HG03558 (cell line): ENCODE measurements around the gene N4BP3.
"Not testable (repeated sequence)": the region's sequence is repeated elsewhere in the genome, so short reads cannot be mapped to it uniquely, and the experiment has no call there.

Experiments used
- ATAC-seq: cut with Tn5 transposase; IDR thresholded peaks from one replicate; pipeline ENCODE4 v1.9.1; 2021; ENCODE audit warnings: moderate number of reproducible peaks; ENCODE audit not compliant: unreplicated experiment; ENCODE audit errors: extremely low read depth

The N4BP3 gene

DNA sequence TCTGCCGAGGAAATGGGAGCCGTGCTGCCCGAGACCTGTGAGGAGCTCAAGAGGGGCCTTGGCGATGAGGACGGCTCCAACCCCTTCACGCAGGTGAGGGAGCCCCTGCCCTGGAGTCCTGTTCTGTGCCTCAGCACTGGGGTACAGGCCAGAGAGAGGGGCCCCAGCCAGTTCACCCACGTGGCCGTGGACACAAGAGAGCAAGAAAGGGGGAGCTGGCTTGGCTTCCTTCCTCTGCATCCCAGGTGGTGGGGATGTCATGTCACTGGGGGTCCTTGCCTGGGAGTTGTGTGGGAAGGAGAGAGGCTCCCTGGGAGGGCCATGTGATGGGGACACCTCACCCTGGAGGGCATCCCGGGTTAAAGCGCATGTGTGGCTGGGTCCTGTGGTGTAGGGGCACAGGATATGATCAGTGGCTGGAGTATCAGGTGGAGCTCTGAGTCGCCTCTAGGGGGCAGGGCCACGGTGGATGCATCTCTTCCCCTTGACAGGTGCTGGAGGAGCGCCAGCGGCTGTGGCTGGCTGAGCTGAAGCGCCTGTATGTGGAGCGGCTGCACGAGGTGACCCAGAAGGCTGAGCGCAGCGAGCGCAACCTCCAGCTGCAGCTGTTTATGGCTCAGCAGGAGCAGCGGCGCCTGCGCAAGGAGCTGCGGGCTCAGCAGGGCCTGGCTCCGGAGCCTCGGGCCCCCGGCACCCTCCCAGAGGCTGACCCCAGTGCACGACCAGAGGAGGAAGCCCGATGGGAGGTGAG is 7.5 kb downstream of the N4BP3 start:
- peak; percentile 66 for ATAC-seq

DNA sequence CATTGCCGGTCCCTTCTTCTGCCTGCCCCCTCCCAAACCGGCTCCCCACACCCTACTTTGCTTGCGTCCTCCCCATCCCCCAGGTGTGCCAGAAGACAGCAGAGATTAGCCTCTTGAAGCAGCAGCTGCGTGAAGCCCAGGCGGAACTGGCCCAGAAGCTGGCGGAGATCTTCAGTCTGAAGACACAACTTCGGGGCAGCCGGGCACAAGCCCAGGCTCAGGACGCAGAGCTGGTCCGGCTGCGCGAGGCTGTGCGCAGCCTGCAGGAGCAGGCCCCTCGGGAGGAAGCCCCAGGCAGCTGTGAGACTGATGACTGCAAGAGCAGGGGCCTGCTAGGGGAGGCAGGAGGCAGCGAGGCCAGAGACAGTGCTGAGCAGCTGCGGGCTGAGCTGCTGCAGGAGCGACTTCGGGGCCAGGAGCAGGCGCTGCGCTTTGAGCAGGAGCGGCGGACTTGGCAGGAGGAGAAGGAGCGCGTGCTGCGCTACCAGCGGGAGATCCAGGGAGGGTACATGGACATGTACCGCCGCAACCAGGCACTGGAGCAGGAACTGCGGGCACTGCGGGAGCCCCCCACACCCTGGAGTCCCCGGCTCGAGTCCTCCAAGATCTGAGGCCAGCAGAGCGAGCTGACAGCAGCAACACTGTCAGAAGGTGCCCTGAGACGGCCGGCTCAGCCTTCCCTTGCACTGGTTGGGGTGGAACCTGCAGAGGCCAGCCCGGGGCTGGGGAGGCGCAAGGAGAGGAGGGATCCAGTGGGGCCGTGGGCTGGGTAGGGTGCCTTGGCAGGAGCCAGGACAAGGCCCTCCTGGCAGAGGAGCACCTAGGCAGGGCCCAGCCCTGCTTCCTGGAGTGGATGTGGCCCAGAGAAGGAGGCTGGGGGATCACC is 8.3 kb downstream of the N4BP3 start:
- no peak for ATAC-seq

DNA sequence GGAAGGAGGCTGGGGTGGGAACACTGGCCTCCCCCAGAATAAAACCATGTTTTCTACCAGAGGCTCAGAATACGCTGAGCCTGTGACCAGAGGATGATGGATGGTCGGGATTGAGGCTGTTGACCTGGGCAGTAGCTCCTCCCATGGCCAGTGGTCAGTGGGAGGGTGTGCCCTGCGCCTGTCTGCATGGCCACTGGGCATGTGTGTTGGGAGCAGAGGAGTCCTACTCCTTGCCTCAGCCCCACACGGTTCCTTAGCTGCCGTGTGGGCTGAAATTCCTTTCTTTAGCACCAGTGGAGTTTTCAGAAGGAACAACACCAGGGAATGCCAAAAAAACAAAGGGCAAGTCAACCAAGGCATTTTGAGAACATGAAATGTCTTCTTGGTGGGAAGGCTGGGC is 9.0 kb downstream of the N4BP3 start:
- ATAC-seq: no peak

DNA sequence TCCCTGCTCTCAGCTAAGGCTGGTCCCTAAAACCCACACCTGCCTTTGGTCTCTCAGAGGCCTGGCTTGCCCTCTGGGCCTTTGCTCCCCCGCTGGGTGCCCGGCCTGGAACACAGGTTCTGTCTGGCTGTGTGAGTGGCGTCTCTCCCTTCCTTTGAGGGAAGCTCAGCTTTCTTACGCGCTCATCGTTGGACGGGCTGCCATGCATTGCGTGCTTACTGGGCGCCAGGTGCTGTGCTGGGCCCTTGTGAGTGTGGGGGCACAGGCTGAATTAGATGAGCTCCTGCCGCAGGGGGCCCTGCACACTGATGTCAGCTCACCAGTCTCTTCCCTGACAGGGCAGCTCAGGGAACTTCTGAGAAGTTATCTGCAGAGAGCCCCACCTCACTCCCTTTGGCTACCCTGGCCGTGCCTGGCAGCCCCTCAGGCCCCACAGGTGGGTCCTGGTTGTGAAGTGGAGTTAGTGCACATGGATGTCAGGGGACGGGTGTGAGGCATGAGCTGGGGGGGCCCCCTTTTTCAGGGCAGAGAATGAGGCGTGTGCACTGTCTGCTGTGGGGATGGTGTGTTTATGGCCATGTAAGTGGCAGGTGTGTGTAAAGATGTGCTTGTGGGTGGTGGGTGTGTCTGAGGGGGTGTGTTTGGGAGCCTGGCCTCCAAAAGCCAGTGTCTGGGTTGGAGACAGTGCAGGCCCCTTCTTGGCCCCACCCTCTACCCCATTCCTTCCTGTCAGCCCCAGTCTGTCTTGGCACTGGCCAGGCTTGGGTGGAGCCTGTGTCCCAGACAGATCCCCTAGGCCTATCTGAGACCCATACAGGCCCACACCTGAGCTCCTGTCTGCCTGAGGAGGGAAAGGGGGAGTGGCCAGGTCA is 10.0 kb downstream of the N4BP3 start:
- ATAC-seq: no peak

DNA sequence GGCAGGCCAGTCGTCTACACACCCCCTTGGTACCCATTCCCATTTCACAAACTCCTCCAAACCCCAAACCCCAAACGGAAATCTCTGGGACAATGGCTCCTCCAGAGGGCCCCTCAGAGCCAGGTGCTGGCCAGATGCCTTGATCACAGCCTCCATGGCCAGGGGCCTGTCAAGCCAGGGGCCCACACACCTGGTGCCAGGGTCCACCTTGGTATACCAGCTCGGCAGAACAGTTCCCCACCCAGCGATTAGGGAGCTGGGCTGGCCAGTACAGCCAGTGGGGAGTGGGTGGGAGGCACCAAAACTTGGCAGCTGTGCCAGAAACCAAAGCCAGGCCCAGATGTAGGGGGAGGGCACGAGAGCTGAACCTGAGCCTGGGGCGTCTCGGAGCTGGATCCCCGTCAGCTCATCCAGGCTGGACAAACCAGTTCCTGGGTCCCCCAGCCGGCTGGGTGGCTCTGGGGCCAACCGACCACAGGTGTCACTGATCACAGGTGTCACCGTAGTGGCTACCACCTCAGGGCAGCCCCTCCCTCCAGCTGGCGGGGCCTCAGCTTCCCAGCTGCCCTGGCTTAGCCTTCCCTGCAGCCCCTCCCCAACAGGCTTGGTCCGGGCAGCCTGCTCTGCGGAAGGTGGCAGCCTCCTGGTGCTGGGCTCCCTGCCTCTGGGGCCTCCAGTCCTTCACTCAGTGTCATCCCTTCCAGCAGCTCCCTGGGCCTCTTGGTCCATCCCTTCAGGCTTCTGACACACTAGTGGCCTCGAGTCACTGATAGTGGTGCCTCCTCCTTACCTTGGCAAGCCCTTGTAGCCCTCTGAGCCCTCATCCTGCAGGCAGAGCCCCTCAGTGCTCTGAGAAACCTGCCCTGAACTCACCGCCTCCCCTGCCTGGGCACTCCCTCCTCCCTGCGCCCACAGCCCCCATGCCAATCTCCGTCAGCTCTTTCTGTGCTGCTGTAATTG is 10.9 kb downstream of the N4BP3 start:
- no peak for ATAC-seq

DNA sequence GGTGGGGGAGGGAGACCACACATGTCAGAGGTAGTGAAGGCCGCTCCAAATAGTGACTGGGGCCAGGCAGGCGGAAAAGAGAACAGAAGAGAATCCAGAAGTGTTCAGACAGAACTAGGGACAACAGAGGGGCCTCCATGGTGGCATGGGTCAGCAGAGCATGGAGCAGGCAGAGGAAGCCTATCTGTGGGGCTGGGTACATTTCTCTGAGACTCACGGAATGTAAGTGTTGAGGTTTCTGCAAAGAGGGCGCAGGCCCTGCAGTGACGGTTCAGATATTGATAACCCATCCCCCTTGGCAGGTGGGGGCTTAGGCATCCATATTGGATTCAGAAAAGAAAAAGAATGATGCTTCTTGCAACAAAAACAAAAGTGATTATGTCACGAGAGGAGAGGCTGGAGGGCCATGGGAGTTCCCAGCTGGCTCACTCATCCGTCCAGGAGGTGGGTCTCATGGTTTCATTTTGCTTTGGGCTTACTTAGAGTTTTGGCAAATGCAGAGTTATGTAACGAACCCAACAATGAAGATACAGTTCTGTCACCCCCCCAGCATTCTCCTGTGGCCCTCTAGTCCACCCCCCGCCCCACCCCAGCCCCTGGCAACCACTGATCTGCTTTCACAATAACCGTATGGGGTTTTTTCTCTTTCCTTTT is 12.0 kb downstream of the N4BP3 start:
- ATAC-seq: no peak

DNA sequence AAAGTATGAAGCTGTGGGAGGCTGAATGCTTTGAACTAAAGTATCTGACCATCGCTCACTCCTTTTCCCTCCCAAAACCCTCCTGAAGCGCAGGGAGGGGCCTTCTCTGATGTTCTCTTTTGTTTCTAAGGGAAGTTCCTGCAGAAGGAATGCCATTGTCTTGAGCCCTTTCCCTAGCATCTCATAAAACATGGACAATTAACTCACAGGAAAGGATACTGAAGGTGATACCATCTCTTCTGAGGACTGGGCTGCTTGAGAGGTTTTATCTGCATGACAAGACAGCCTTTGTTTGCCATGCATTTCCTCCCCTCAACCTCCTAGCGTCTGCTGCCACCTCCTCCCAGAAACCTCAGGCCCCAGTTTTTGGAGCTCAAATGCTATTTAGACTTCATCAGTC is 13.2 kb downstream of the N4BP3 start:
- ATAC-seq: no peak

DNA sequence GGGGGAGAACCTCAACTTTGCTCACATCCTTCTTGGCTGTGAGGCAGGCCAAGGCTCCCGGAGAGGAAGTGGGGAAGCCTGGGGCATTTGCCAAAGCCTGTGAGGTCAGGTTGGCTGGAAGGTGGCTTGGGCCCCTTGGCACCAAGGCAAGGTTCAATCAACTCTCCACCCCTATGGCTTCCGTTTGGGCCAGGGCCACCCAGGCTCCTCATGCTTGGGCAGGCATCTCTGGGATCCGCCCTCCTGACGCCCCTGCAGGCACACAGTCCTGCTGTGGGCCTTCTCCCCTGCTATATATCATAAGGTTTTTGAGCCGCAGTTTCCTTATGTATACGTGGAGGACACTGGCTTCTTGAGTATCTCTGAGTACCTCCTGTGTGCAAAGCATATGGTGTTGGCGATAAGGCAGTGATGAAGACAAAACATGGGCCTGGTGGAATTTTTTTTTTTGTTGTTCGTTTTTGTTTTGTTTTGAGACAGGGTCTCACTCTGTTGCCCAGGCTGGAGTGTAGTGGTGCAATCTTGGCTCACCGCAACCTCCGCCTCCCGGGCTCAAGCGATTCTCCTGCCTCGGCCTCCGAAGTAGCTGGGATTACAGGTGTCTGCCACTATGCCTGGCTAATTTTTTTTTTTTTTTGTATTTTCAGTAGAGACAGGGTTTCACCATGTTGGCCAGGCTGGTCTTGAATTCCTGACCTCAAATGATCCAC is 14.1 kb downstream of the N4BP3 start:
- ATAC-seq: not testable (repeated sequence)

DNA sequence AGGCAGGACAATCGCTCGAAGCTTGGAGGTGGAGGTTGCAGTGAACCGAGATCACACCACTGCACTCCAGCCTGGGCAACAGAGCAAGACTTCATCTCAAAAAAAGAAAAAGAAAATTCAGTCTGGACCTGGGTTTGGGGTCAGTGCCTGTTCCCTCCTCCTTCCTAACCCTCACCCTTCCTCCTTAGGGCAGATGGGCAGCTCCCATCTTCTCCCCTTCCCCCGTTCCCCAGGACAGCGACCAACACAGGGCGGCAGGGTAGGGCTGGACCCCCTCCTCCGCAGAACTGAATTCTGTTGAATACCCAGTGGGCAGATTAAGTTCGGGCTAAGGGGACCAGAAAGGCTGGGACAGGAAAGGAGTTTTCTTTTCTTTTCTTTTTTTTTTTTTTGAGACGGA is 16.0 kb downstream of the N4BP3 start:
- ATAC-seq: no peak

DNA sequence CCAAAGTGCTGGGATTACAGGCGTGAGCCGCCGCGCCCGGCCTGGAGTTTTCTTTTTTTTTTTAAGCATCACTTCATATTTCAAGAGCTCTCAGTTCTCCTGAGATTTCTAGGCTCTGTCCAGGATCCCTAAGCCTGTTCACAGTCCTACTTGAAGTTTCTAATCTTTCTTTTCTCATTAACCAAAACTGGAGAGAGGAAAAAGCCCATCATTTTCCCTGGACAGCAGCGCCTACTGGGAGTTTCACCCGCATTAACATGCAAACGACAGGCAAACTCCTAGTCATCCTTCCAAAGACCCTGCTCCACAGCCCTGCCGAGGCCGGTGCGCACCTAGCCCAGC is 16.9 kb downstream of the N4BP3 start:
- ATAC-seq: not testable (repeated sequence)

DNA sequence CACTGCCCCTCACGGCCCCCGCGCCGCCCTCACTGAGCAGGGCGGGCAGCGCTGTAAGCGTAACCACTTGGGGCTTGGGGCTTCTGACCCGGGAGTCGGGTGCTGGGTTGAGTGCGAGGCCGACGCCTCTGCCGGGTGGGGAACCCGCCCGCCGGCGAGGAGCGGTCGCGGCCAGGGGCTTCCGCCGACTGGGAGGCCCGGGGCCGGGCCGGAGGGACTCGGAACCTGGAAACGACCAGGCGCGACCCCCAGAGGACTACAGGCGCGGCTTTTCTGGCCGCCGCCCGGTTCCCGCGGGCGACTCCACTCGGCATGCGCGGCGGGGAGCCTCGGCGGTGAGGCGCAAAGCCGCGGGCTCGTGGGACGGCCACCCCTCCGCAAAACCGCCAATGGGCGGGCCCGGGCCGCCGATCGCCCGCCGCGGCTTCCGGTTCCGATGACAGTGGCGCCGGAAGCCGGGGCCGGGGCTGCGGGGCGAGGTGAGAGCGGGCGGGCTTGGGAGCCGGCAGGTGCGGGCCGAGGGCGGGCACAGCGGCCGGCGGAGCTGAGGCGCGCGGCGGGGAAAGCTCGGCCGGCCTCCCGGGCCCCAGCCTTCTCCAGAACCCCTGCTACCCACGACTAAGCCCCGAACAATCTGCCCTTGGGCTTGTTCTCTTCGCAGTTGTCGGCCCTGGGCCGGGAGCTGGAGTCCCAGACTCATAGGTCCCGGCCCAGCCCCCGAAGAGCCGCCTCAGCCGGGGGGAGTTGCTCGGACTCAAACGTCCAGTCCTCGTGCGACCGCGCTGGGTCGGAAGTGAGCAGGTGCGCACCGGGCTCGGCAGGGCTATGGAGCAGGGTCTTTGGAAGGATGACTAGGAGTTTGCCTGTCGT is 17.5 kb downstream of the N4BP3 start, which contains the start of gene RMND5B:
TSS of gene RMND5B (plus strand) at position 439 of the 870 bp plus-strand sequence. CDS start 7,106 bp downstream, outside the sequence.
- peak; percentile 60 for ATAC-seq

DNA sequence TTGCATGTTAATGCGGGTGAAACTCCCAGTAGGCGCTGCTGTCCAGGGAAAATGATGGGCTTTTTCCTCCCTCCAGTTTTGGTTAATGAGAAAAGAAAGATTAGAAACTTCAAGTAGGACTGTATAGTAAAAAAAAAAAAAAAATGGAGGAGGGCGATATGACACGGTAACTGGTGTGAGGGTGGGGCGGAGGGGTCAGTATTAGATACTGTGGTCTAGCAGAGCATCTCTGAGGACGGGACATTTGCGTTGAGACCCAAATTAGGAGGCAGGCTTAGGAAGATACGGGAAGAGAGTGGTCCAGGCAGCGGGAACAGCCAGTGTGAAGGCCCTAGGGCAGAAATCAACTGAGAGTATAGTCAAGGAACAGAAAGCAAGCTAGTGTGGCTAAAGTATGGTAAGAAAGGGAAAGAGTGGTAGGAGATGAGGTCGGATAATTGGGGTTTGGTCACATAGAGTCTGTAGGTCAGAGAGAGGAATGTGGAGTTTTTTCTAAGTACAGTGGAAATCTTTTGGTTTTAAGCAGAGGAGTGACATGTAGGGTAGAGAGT is 18.2 kb downstream of the N4BP3 start:
- ATAC-seq: no peak

DNA sequence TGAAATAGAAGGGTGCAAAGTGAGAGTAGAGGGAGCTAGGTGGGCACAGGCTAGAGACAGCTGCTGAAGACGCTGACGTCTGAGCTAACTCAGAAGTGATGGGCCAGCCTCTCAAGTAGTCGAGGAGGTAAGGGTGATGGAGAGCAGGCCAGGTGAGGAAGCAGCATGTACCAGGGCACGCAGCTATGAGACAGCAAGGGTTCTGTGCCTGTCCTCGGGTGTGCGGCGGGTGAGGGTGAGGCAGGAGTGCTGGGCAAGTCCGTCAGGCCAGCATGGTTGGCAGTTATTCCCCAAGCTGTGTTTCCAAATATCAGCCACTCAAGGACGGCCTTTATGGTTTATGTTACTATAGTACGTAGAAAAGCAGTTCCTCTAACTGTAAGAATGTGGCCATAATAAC is 23.7 kb downstream of the N4BP3 start:
- ATAC-seq: no peak

DNA sequence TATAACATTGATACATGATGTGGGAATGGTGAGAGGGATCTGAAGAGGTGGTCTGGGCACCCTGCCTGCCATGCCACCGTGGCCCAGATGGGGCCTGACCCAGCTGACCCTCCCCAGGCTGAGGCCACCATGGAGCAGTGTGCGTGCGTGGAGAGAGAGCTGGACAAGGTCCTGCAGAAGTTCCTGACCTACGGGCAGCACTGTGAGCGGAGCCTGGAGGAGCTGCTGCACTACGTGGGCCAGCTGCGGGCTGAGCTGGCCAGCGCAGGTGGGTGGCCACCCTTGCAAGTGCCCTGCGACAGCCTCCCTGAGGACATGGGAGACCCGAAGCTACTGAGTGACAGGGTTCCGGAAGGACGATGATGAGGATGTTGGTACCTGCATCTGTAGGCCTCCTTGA is 24.7 kb downstream of the N4BP3 start:
- no peak for ATAC-seq

DNA sequence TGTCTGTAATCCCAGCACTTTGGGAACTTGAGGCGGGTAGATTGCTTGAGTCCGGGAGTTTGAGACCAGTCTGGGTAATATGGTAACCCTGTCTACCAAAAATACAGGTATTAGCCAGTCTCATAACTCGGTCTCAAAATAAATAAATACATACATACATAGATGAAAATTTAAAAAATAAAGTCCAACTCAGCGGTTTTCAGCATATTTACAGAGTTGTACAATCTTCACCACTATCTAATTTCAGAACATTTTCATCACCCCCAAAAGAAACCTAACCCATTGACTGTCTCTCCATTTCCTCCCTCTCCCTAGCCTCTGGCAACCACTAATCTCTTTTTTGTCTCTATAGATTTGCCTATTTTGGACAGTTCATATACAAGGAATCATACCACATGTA is 28.2 kb downstream of the N4BP3 start:
- ATAC-seq: no peak

DNA sequence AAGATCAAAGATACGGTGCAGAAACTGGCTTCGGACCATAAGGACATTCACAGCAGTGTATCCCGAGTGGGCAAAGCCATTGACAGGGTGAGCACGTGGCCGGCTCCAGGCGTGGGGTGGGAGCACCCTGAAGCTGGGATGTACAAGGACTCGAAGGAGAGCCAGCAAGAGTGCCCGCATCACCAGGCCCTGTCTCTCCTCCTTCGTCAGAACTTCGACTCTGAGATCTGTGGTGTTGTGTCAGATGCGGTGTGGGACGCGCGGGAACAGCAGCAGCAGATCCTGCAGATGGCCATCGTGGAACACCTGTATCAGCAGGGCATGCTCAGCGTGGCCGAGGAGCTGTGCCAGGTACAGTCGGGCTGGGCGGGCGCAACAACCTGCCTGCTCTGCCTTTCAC is 29.3 kb downstream of the N4BP3 start:
- no peak for ATAC-seq

DNA sequence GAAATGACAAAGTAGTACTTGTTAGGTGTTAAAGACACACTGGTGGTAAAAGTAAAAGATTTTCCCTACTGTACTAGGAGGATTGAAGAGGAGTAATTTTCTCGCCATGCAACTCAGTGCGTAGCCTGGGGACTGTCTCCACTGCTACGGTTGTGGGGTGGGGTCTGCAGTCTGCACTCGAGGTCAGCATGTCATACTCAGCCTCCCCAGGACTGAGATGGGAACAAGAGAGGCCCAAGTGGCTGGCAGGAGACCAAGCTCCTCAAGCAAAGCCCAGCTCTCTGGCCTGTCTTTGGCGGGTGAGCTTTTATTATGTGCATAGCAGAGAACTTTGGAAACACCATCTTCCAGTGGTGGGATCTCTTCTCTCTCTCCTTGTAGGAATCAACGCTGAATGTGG is 29.9 kb downstream of the N4BP3 start:
- ATAC-seq: no peak
